Stimulated activated CD4-positive, alpha-beta T cell treated with anti-CD3 and anti-CD28 coated beads, Interleukin-2, amount 100 ng/mL, for 48 hours (primary cell): ENCODE data around the gene ALDH1A2.
"Not testable (repeated sequence)": the region's sequence is repeated elsewhere in the genome, so short reads cannot be mapped to it uniquely, and the experiment has no call there.

Experiments used
- DNase-seq, 2 donors: peaks; one replicate each; pipeline ENCODE4 v3.0.0-alpha.2; 2020

Gene ALDH1A2

DNA sequence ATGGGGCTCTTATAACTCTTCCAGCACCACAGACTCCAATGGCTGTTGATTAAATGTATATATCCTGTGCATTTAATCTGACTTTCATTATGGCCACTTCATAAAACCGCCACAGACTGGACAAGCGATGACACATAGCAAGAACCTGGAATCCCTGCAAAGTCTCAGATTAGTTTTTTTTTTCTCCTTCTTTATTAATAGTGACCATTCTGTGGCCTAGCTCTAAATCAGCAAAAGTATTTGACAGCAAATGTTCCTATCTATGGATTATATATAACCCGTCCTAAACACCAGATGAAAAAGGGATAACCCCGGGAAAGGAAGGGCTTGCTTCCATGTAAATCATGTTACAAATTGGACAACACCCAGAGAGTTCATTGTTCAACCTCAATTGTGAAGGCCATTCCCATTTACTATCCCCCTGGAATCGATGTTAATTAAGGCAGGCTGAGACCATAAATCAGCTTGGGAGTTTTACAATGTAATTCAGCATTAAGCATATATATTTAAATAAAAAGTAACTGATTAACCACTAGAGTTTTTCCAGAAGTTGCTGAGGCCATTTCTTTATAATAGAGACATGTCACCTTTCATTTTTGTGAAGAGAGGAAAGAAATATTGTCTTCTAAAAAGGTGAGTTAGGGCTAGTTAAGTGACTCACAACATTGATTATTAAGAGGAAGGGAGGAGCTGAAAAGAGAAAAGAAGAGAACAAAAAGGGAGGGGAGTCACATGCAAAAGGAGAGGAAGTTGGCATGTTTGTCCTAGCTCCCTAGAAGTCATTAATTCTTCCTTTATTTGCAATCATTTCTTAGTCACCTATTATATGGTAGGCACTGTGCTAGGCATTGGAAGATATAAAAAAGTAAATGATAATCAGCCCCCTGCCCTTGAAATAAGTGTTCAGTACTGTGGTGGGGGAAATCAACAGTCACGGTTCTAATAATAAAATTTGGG, 26.2 kb downstream of the ALDH1A2 start:
- no peak for DNase-seq

DNA sequence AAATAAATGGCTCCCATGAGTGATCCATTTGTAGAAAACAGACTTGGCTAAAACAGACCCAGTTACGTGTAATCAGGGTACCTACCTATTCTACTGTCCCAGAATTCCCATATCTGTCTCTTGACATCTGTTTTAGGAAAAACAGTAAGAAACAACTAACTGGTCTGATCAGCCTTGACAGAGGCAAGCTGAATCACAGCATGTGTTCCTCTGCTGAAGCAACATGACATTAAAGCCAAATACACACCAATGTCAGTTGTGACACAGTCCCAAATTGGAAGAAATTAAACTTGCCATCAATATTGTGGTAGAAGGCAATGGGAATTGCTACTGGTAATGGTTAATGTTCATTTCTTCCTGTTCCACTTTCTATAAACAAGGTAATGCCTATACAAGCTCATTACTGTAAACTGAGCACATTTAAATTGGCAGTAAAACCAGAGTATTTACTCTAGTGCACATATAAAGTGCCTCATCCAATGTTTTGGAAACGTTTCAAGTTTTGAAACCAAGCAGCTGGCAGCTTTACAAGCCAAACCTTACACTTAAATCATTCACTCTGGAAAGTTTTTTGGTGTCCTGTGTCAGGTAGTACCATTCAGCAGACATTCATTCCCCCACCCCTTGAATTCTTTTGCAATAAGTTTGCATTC, 27.0 kb downstream of the ALDH1A2 start:
- no peak for DNase-seq

GRCh38 chr15:58037723-58038301, 27.7 kb downstream of the ALDH1A2 start:
- DNase-seq = no peak

GRCh38 chr15:58036579-58036978, 28.9 kb downstream of the ALDH1A2 start:
- DNase-seq = no peak

DNA sequence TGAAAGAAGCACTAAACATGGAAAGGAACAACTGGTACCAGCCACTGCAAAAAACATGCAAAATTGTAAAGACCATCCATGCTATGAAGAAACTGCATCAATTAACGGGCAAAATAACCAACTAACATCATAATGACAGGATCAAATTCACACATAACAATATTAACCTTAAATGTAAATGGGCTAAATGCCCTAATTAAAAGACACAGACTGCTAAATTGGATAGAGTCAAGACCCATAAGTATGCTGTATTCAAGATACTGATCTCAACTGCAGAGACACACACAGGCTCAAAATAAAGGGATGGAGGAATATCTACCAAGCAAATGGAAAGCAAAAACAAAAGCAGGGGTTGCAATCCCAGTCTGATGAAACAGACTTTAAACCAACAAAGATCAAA, 37.1 kb downstream of the ALDH1A2 start:
- not testable (repeated sequence) for DNase-seq

DNA sequence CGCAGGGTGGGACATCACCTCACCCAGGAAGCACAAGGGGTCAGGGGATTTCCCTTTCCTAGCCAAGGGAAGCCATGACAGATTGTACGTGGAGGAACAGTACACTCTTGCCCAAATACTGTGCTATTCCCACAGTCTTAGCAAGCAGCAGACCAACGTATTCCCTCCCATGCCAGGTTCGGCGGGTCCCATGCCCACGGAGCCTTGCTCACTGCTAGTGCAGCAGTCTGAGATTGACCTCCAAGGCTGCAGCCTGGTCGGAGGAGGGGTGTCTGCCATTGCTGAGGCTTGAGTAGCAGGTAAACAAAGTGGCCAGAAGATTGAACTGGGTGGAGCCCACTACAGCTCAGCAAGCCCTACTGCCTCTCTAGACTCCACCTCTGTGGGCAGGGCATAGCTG, 39.0 kb downstream of the ALDH1A2 start:
- DNase-seq = no peak

DNA sequence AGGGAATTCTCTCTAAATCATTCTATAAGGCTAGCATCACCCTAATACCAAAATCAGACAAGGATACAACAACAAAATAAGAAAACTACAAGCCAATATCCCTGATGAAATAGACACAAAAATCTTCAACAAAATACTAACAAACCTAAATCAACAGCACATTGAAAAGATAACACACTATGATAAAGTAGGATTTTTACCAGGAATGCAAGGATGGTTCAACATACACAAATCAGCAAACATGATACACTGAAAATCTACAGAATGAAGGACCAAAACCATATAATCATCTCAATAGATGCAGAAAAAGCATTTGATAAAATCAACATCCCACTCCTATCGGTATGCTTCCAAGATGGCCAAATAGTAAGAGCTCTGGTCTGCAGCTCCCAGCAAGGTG, 39.5 kb downstream of the ALDH1A2 start:
- no peak for DNase-seq

DNA sequence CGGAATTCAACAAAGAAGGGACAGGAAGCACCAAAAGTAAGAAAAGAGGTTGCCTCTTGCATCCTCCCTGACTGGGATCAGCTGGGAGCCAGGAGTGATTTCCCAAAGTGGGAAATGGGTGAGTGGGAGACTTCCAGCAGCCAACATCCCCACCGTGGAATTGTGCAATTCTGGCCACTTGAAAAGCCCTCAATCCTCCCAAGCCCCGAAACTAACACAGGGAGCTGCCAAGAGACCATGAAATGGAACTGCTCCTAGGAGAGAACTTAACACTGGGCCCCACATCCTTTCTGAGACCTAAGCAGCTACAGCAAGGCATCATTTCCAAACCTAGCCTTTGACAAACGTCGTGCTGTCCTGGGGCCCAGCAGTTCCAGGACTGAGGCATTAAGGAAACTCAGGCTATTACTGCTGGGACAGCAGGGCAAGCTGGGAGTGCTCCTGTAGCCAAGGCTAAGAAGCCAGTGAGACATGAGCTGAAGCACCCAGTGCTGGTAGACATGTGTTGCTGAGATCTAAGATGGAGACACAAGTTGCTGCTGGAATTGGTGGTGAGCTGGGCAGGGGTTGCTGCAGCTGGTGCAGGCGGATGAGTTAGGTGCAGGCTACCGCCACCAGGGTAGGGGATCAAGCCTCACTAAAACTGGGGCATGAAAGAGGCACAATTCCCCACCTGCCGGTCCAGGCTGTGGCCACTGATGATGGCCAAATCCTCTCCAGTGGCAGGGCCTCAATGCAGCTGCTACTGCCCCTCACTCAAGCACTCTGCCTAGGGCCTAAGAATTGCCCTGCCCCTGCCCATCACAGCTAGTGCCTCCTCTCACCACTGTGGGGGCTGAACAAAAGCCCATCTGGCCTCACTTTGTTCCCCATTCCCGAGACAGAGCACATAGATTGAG, 43.9 kb downstream of the ALDH1A2 start:
- no peak for DNase-seq

- no peak for DNase-seq
Observed at GRCh38 chr15:58019503-58020376, 45.8 kb downstream of the ALDH1A2 start.

- DNase-seq = no peak
Observed at GRCh38 chr15:58017869-58018268, 47.6 kb downstream of the ALDH1A2 start.

DNA sequence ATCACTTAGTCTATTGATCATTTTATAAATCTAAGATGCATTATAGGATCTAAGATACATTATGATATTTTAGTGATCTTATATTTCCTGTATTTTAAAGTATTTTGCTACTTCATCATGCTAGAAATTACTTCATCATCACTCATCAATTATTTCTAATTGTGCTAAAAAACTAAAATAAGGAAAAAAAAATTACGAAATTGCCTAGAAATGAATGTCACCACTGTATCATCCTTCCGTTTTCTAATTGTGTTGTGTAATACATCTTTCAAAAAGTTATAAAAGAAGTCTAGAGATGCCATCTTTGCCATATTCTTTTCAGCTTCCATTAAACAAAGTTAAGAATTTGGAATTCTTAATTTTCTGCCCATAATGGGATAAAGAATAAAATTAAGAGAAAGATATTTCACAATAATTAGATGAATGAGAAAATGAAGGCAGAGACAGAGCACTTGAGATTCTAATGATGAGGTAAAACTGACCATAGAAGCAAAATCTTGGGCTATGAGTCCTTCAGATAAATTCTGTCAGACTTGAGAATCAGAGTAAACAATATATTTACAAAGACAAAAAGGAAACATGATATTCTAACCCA, 48.8 kb downstream of the ALDH1A2 start:
- DNase-seq = no peak

GRCh38 chr15:58015565-58015964, 49.9 kb downstream of the ALDH1A2 start:
- no peak for DNase-seq

DNA sequence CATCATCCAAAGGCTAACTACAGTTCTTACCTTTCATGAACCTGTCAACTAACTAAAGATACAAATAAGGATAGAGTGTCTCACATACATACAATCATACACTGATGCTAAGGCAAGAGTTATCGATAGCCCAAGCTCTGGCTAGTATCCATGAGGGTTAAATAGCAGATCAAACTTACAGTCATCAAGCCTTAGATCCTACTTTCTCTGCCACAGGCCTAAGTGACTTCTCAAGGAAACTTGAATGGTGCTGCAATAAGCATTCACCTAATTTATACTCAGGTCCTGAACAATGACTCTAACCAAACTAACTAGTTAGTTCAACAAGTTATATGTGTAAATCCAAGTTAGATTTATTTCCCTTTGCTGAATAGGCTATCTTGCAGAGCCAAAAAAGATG, 51.0 kb downstream of the ALDH1A2 start:
- no peak for DNase-seq

DNA sequence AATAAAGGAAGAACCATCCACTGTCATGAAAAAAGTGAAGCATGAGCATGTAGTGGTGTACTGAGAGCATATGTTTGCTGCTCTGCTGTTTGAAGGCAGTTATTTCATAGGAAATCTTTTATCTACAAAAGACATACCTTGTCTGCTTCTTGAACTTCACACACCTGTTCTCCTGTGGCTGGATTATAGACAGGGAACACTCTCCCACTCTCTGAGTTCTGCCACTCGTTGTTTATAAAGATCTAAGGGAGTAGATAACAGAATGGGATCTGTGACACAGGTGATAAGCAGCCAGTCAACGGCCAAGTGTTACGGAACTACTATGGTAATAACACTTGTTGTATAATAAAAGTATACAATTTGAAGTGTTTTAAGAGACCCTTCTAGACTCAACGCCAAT, 51.5 kb downstream of the ALDH1A2 start:
- no peak for DNase-seq

- DNase-seq = no peak
Observed at GRCh38 chr15:58010983-58011382, 54.5 kb downstream of the ALDH1A2 start.

DNA sequence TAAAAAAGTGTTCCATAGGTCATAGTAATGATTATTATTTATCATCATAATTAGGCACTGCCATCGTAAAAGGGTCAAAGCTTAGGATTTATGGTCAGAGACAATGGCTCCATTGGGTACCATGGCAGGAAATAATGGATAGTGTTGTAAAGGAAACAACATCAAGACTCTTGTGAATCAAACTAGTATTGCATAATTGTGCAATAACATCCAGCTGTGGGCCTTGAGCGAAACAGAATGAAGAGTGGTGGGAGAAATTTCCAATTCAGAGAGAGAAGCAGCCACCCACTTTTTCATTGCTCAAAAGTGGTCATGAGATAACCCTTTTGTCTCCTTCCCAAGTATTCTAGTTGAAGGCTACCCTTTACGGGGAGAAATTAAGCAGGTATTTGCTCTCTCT, 61.7 kb downstream of the ALDH1A2 start:
- DNase-seq = no peak

DNA sequence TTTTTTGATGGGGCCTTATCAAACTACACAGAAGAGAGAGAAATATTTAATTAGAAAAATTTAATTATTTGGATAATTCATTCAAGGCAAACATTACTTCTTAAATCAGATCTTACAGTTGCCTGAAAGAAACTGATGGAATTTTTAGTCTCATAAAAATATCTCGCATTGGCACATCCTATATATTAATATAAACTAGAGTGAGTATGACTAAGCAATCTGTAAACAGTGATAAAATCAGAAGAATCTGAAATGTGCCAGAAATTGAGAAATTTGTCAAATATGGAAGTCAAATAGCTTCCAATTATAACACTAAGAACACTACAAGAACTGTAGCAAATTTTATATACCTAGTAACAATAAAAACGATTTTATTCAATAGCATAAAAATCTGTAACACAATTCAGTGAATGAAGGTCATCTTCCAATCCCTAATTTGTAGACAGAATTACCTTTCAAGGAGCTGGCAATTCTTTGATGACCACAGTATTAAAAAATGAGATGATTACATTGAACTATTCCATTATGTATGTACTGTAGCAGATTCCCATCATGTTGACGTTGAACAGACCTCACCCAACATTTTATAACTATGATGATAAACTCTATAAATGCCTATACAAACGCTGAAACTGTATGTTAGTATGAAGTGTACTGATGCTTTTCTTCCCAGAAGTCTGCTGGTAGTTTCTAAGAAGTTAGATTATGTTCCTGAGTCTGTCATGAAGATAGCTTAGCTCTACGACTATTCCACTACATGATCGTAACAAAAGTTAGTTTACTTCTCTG, 63.0 kb downstream of the ALDH1A2 start:
- no peak for DNase-seq

GRCh38 chr15:57999699-58000098, 65.8 kb downstream of the ALDH1A2 start:
- not testable (repeated sequence) for DNase-seq

- DNase-seq = no peak
Observed at GRCh38 chr15:57996561-57996960, 69.0 kb downstream of the ALDH1A2 start.

DNA sequence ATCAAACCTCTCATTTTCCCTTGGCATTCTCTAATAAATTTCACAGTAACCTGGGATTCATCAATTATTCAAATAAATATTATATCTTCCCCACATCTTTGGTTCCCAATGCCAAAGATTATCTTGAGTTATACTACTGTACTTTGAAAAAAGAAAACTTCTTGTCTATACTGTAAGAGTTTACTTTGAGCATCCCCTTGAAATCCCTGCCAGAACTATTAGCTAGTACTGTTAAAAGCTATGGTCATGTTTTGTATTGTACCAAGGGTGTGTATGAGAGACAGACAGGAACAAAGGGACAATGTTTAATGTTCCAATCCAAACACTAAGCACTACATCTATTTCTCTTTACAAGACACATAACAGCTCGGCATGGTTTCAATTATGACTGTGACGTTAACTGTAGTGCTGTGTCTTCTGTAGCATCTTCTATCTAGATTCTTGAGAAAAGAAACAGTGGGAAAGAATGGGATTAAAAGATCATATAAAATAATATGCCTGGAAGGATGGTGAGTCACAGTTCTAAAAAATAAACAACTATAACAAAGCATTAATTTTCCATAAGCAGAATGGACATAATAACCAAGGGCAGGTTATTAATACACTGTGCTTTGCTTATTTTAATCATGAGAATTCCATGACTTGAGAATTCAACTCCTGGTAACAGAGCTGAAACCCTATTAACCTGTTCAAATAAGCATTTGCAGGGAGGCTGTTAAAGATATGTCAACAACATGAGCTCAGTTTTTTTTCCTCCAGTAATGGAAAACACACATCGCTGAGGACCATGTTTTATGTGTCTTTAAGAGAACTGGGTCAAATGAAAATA, 71.1 kb downstream of the ALDH1A2 start:
- no peak for DNase-seq
